Liver (tissue), 9 donors: Measurements from ENCODE around the gene TMPRSS9. TPM values are rescaled to one million over a fixed set of nuclear protein-coding genes. Genes with fewer than 3 reads are reported as not detected.

Experiments used
- DNase-seq: peaks from one replicate; pipeline ENCODE4 v3.0.0-alpha.2; 2017; ENCODE audit warnings: low spot score
- H3K27ac ChIP-seq, 2 donors: one replicate each; pipeline ENCODE4 v1.7.0; 2013; ENCODE audit warnings: inconsistent platforms in 2 of 2, low read length in 2 of 2, control low read depth in 1 of 2, low read depth in 1 of 2, mild to moderate bottlenecking in 1 of 2
- H3K27me3 ChIP-seq, 4 donors: one replicate each; pipeline versions ENCODE4 v1.6.1 to v1.7.0; 2013; ENCODE audit warnings: low read length in 3 of 4, inconsistent platforms in 1 of 4, mild to moderate bottlenecking in 1 of 4, moderate library complexity in 1 of 4; ENCODE audit not compliant: control insufficient read depth in 4 of 4, insufficient read depth in 4 of 4
- H3K36me3 ChIP-seq, 4 donors: one replicate each; pipeline versions ENCODE4 v1.6.1 to v1.7.0; 2013; ENCODE audit warnings: low read length in 3 of 4, mild to moderate bottlenecking in 3 of 4, low read depth in 1 of 4, moderate library complexity in 1 of 4; ENCODE audit not compliant: control insufficient read depth in 4 of 4, insufficient read depth in 3 of 4
- H3K4me1 ChIP-seq, 4 donors: one replicate each; pipeline versions ENCODE4 v1.6.1 to v1.7.0; 2013; ENCODE audit warnings: low read length in 3 of 4, mild to moderate bottlenecking in 3 of 4, moderate library complexity in 1 of 4; ENCODE audit not compliant: control insufficient read depth in 4 of 4, insufficient read depth in 4 of 4
- H3K4me3 ChIP-seq, 3 donors: one replicate each; pipeline versions ENCODE4 v1.6.1 to v1.7.0; 2013; ENCODE audit warnings: low read length in 3 of 3, control low read depth in 1 of 3, low read depth in 1 of 3, mild to moderate bottlenecking in 1 of 3
- H3K9ac ChIP-seq, 2 donors: one replicate each; pipeline ENCODE4 v1.7.0; 2013; ENCODE audit warnings: low read length in 2 of 2, mild to moderate bottlenecking in 2 of 2, moderate library complexity in 2 of 2, control low read depth in 1 of 2, low read depth in 1 of 2
- H3K9me3 ChIP-seq, 4 donors: one replicate each; pipeline versions ENCODE4 v1.6.1 to v1.7.0; 2013; ENCODE audit warnings: low read length in 3 of 4; ENCODE audit not compliant: control insufficient read depth in 4 of 4
- CTCF ChIP-seq: fragments of 150-350 bp; IDR thresholded peaks from 2 replicates; pipeline ENCODE4 v1.5.1; 2017; ENCODE audit warnings: improper control_type of control experiment, low read depth, low read length; ENCODE audit not compliant: missing input control
- EGR1 ChIP-seq, 2 donors: IDR thresholded peaks; 2 replicates each; pipeline ENCODE4 v1.6.1; 2016 to 2018; ENCODE audit warnings: antibody characterized with exemption in 2 of 2, low read depth in 2 of 2
- FOXA1 ChIP-seq: IDR thresholded peaks from 2 replicates; pipeline ENCODE4 v1.6.1; 2016; ENCODE audit warnings: antibody characterized with exemption
- FOXA2 ChIP-seq: IDR thresholded peaks from 2 replicates; pipeline ENCODE4 v1.6.1; 2016; ENCODE audit warnings: antibody characterized with exemption
- GABPA ChIP-seq, 2 donors: IDR thresholded peaks in 1 of 2; conservative IDR thresholded peaks in 1 of 2; 2 replicates each; pipeline ENCODE4 v1.6.1; 2016; ENCODE audit warnings: antibody characterized with exemption in 2 of 2, mild to moderate bottlenecking in 1 of 2, moderate library complexity in 1 of 2
- HNF4A ChIP-seq, 2 donors: conservative IDR thresholded peaks; 2 replicates each; pipeline ENCODE4 v1.6.1; 2016; ENCODE audit warnings: antibody characterized with exemption in 2 of 2, mild to moderate bottlenecking in 2 of 2
- HNF4G ChIP-seq: IDR thresholded peaks from 2 replicates; pipeline ENCODE4 v1.6.1; 2016; ENCODE audit warnings: antibody characterized with exemption
- JUND ChIP-seq, 2 donors: IDR thresholded peaks; 2 replicates each; pipeline ENCODE4 v1.6.1; 2016; ENCODE audit warnings: antibody characterized with exemption in 2 of 2
- NR2F2 ChIP-seq: IDR thresholded peaks from 2 replicates; pipeline ENCODE4 v1.6.1; 2016; ENCODE audit warnings: antibody characterized with exemption
- RAD21 ChIP-seq, 2 donors: IDR thresholded peaks; 2 replicates each; pipeline ENCODE4 v1.6.1; 2016; ENCODE audit warnings: antibody characterized with exemption in 2 of 2, mild to moderate bottlenecking in 2 of 2
- REST ChIP-seq: IDR thresholded peaks from 2 replicates; pipeline ENCODE4 v1.6.1; 2016; ENCODE audit warnings: antibody characterized with exemption, mild to moderate bottlenecking
- RXRA ChIP-seq, 2 donors: IDR thresholded peaks; 2 replicates each; pipeline ENCODE4 v1.6.1; 2017 to 2018; ENCODE audit warnings: antibody characterized with exemption in 2 of 2, mild to moderate bottlenecking in 1 of 2
- TAF1 ChIP-seq: conservative IDR thresholded peaks from 2 replicates; pipeline ENCODE4 v1.6.1; 2016; ENCODE audit warnings: antibody characterized with exemption, mild to moderate bottlenecking
- YY1 ChIP-seq: IDR thresholded peaks from 2 replicates; pipeline ENCODE4 v1.6.1; 2016; ENCODE audit warnings: antibody characterized with exemption, mild to moderate bottlenecking
- WGBS: extraction: QIAGEN DNeasy Blood & Tissue Kit; methylation state at CpG from one replicate; pipeline ENCODE4 v1.1.7; 2013; 5-methylcytosine and 5-hydroxymethylcytosine counted together
- polyA plus RNA-seq, 2 donors: library from polyadenylated mRNA; stranded (reverse) in 1 of 2; unstranded in 1 of 2; fragments of 200-250 nt in 1 of 2; fragments of >200 nt in 1 of 2; fragmentation: Nextera tagmentation in 1 of 2; extraction: Ambion mirVana in 1 of 2; gene quantifications; one replicate each; pipeline versions ENCODE4 v1.2.1 to v1.2.3, GENCODE V29; 2013 to 2015
- total RNA-seq, 2 donors: library from RNA; depleted of rRNA; stranded (reverse); fragments of >200 nt; gene quantifications; one replicate each; pipeline ENCODE4 v1.2.3, GENCODE V29; 2014
- TF ChIP-seq, protein P1 (sequence below): IDR thresholded peaks from 2 replicates; pipeline ENCODE4 v1.6.1; 2016; ENCODE audit warnings: antibody characterized with exemption
- TF ChIP-seq, protein P2 (sequence below): IDR thresholded peaks from 2 replicates; pipeline ENCODE4 v1.6.1; 2016; ENCODE audit warnings: antibody characterized with exemption
- donor health status: healthy.
- donor health status: healthy.
- donor health status: healthy.
- donor health status: healthy.
- donor health status: healthy.

Gene TMPRSS9
- total and polyA plus RNA-seq, 4 donors, result 0.39 to 24.8 (median 1.5) TPM

- TF ChIP-seq REST (no peak), TAF1 (no peak), HNF4A (conservative IDR thresholded peaks at IDR 0.05) (no peak)
Measured at GRCh38 chr19:2412449-2412848, 52.4 kb downstream of the TMPRSS9 start (continued).

DNA sequence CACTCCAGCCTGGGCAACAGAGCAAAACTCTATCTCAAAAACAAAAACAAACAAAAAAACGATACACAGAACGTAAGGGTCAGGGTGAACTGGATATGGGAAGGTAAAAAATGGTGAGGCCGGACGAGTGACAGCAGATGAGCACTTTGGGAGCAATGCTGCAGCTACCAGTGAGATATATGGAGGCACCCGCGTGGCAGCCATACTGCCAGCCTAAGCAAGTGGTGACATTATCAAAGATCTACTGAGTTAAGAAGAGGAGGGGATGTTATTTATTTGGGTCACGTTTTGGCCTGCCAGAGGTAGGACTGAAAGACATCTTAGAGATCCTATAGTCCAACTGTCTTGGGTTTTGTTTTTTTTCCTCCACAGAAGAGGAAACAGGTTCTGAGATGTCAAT is 53.1 kb downstream of the TMPRSS9 start:
- H3K27me3 ChIP-seq, result no peaks in the 10 kb centered on the region
- H3K9ac ChIP-seq, result no peak overlapping the region
- peaks cover 0 to 6% (median 0%) of the 10 kb centered on the region in 4 donors for H3K36me3 ChIP-seq
- TF ChIP-seq, protein P1, sequence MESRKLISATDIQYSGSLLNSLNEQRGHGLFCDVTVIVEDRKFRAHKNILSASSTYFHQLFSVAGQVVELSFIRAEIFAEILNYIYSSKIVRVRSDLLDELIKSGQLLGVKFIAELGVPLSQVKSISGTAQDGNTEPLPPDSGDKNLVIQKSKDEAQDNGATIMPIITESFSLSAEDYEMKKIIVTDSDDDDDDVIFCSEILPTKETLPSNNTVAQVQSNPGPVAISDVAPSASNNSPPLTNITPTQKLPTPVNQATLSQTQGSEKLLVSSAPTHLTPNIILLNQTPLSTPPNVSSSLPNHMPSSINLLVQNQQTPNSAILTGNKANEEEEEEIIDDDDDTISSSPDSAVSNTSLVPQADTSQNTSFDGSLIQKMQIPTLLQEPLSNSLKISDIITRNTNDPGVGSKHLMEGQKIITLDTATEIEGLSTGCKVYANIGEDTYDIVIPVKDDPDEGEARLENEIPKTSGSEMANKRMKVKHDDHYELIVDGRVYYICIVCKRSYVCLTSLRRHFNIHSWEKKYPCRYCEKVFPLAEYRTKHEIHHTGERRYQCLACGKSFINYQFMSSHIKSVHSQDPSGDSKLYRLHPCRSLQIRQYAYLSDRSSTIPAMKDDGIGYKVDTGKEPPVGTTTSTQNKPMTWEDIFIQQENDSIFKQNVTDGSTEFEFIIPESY, result no peak
- TF ChIP-seq FOXA2, result no peak
- TF ChIP-seq EGR1 (IDR thresholded peaks at IDR 0.05; ENCODE audit: low read depth in 2 of 2), result no peak
- TF ChIP-seq, protein P2, sequence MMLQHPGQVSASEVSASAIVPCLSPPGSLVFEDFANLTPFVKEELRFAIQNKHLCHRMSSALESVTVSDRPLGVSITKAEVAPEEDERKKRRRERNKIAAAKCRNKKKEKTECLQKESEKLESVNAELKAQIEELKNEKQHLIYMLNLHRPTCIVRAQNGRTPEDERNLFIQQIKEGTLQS, result no peak
- no peak for TF ChIP-seq HNF4A (conservative IDR thresholded peaks at IDR 0.05)
- no peak for TF ChIP-seq RXRA (IDR thresholded peaks at IDR 0.05)
- no peak for TF ChIP-seq JUND (IDR thresholded peaks at IDR 0.05)
- TF ChIP-seq REST, result no peak
- TF ChIP-seq CTCF, result no peak
- TF ChIP-seq FOXA1, result no peak
- TF ChIP-seq GABPA (IDR thresholded peaks at IDR 0.05 in 1 of 2, conservative IDR thresholded peaks at IDR 0.05 in 1 of 2), result no peak
- no peak for TF ChIP-seq YY1
- no peak for TF ChIP-seq NR2F2
- no peak for TF ChIP-seq HNF4G
- TF ChIP-seq RAD21 (IDR thresholded peaks at IDR 0.05), result no peak
- no peak overlapping the region for H3K4me3 ChIP-seq
- no peak for DNase-seq
- H3K9me3 ChIP-seq, result no peaks in the 10 kb centered on the region
- WGBS, result 80% methylated on average over 7 of the region's 7 CpGs
- H3K27ac ChIP-seq, result no peak overlapping the region
- H3K4me1 ChIP-seq, result peaks cover 5 to 6% (median 6%) of the 10 kb centered on the region in 4 donors
